Measurements from ENCODE around the gene SMARCAD1.

GRCh38 chr4:94302191-94302590 is 94.5 kb downstream of the SMARCAD1 start:
- TF ChIP-seq, protein P1, sequence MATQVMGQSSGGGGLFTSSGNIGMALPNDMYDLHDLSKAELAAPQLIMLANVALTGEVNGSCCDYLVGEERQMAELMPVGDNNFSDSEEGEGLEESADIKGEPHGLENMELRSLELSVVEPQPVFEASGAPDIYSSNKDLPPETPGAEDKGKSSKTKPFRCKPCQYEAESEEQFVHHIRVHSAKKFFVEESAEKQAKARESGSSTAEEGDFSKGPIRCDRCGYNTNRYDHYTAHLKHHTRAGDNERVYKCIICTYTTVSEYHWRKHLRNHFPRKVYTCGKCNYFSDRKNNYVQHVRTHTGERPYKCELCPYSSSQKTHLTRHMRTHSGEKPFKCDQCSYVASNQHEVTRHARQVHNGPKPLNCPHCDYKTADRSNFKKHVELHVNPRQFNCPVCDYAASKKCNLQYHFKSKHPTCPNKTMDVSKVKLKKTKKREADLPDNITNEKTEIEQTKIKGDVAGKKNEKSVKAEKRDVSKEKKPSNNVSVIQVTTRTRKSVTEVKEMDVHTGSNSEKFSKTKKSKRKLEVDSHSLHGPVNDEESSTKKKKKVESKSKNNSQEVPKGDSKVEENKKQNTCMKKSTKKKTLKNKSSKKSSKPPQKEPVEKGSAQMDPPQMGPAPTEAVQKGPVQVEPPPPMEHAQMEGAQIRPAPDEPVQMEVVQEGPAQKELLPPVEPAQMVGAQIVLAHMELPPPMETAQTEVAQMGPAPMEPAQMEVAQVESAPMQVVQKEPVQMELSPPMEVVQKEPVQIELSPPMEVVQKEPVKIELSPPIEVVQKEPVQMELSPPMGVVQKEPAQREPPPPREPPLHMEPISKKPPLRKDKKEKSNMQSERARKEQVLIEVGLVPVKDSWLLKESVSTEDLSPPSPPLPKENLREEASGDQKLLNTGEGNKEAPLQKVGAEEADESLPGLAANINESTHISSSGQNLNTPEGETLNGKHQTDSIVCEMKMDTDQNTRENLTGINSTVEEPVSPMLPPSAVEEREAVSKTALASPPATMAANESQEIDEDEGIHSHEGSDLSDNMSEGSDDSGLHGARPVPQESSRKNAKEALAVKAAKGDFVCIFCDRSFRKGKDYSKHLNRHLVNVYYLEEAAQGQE (IDR thresholded peaks at IDR 0.05; ENCODE audit: low read depth): no peak
- TF ChIP-seq ZBTB7A (IDR thresholded peaks at IDR 0.05; ENCODE audit: low read depth) (no peak), EP300 (IDR thresholded peaks at IDR 0.05; ENCODE audit: borderline replicate concordance) (no peak), EGR1 (IDR thresholded peaks at IDR 0.05) (no peak)
